Neural cell (in vitro differentiated cells): Measurements from ENCODE around the gene CDKN3. TPM values are rescaled to one million over a fixed set of nuclear protein-coding genes. Genes with fewer than 3 reads are reported as not detected.

Experiments
- H2AFZ ChIP-seq: fragments of 200-600, 300-800 bp; sonication (generic), shearing (Covaris generic); 2 replicates; pipeline ENCODE4 v1.6.0; 2014; ENCODE audit warnings: low read depth, mild to moderate bottlenecking, antibody characterized with exemption, low read length, moderate library complexity
- H3F3A ChIP-seq: fragments of 200-600 bp; shearing (Covaris generic); 2 replicates; pipeline ENCODE4 v1.6.1; 2016; ENCODE audit warnings: mild to moderate bottlenecking, moderate library complexity, mixed read lengths, antibody characterized with exemption, low read length; ENCODE audit not compliant: insufficient read depth, poor library complexity, severe bottlenecking
- H3K27ac ChIP-seq: fragments of 200-600, 300-800 bp; sonication (generic), shearing (Covaris generic); 2 replicates; pipeline ENCODE4 v1.5.1; 2014; ENCODE audit warnings: mild to moderate bottlenecking, low read length, moderate library complexity
- H3K27me3 ChIP-seq: fragments of 300-800, 200-600 bp; sonication (generic), shearing (Covaris generic); 2 replicates; pipeline ENCODE4 v1.6.0; 2014; ENCODE audit warnings: mild to moderate bottlenecking, low read depth, low read length, moderate library complexity; ENCODE audit not compliant: insufficient read depth
- H3K36me3 ChIP-seq: fragments of 300-800, 200-600 bp; sonication (generic), shearing (Covaris generic); 2 replicates; pipeline ENCODE4 v1.5.1; 2014; ENCODE audit warnings: mild to moderate bottlenecking, antibody characterized with exemption, low read length, moderate library complexity; ENCODE audit not compliant: insufficient read depth
- H3K4me2 ChIP-seq: fragments of 300-800, 200-600 bp; sonication (generic), shearing (Covaris generic); 2 replicates; pipeline ENCODE4 v1.6.0; 2014; ENCODE audit warnings: mild to moderate bottlenecking, low read length
- H3K4me3 ChIP-seq: fragments of 300-800, 200-600 bp; sonication (generic), shearing (Covaris generic); 2 replicates; pipeline ENCODE4 v1.5.1; 2014; ENCODE audit warnings: mild to moderate bottlenecking, low read length, moderate library complexity
- H3K79me2 ChIP-seq: fragments of 200-600 bp; shearing (Covaris generic); replicated peaks from 2 replicates; pipeline ENCODE4 v1.6.0; 2014; ENCODE audit warnings: mild to moderate bottlenecking, low read length, moderate library complexity; ENCODE audit not compliant: insufficient read depth
- H3K9ac ChIP-seq: fragments of 300-800, 200-600 bp; sonication (generic), shearing (Covaris generic); 2 replicates; pipeline ENCODE4 v1.6.1; 2016; ENCODE audit warnings: mild to moderate bottlenecking, low read length, mixed read lengths
- H3K9me2 ChIP-seq: fragments of 200-600 bp; shearing (Covaris generic); 2 replicates; pipeline ENCODE4 v1.6.1; 2016; ENCODE audit warnings: mild to moderate bottlenecking, low read length, mixed read lengths; ENCODE audit not compliant: insufficient read depth
- H3K9me3 ChIP-seq: fragments of 200-600, 300-800 bp; sonication (generic), shearing (Covaris generic); 2 replicates; pipeline ENCODE4 v1.6.1; 2016; ENCODE audit warnings: mild to moderate bottlenecking, mixed run types, low read length, moderate library complexity, mixed read lengths
- H4K20me1 ChIP-seq: fragments of 200-600 bp; shearing (Covaris generic); 2 replicates; pipeline ENCODE4 v1.6.1; 2016; ENCODE audit warnings: mild to moderate bottlenecking, mixed run types; ENCODE audit not compliant: insufficient read depth
- EP300 ChIP-seq: fragments of 450-650 bp; conservative IDR thresholded peaks from 2 replicates; pipeline ENCODE4 v1.6.1; 2014; ENCODE audit warnings: antibody characterized with exemption, mild to moderate bottlenecking, moderate library complexity; ENCODE audit not compliant: poor library complexity, severe bottlenecking
- EZH2 ChIP-seq: fragments of 200-600, 300-800 bp; shearing (Covaris generic), sonication (generic); IDR thresholded peaks from 2 replicates; pipeline ENCODE4 v1.6.1; 2014; ENCODE audit warnings: antibody characterized with exemption, low read length, borderline replicate concordance, mild to moderate bottlenecking; ENCODE audit not compliant: insufficient read depth, poor library complexity, severe bottlenecking
- MXI1 ChIP-seq: fragments of 450-650 bp; conservative IDR thresholded peaks from 2 replicates; pipeline ENCODE4 v1.6.1; 2014; ENCODE audit warnings: antibody characterized with exemption, mild to moderate bottlenecking; ENCODE audit not compliant: poor library complexity, severe bottlenecking
- POLR2AphosphoS5 ChIP-seq: IDR thresholded peaks from 2 replicates; pipeline ENCODE4 v1.6.1; 2012
- RAD21 ChIP-seq: fragments of 450-650 bp; conservative IDR thresholded peaks from 2 replicates; pipeline ENCODE4 v1.6.1; 2014; ENCODE audit warnings: antibody characterized with exemption, mild to moderate bottlenecking, moderate library complexity
- SMC3 ChIP-seq: fragments of 450-650 bp; conservative IDR thresholded peaks from 2 replicates; pipeline ENCODE4 v1.6.1; 2014; ENCODE audit warnings: antibody characterized with exemption, mild to moderate bottlenecking, moderate library complexity; ENCODE audit not compliant: poor library complexity
- TAF1 ChIP-seq: IDR thresholded peaks from 2 replicates; pipeline ENCODE4 v1.6.1; 2012; ENCODE audit warnings: low read depth
- polyA plus RNA-seq: library from polyadenylated mRNA; depleted of rRNA; stranded (reverse); fragments of >200 nt; gene quantifications from 2 replicates; pipeline ENCODE4 v1.2.3, GENCODE V29; 2014
- TF ChIP-seq, protein P1 (sequence below): IDR thresholded peaks from 2 replicates; pipeline ENCODE4 v1.6.1; 2012; ENCODE audit warnings: borderline replicate concordance
- TF ChIP-seq, protein P2 (sequence below): fragments of 450-650 bp; IDR thresholded peaks from 2 replicates; pipeline ENCODE4 v1.5.1; 2014; ENCODE audit warnings: antibody characterized with exemption, mild to moderate bottlenecking, moderate library complexity; ENCODE audit not compliant: poor library complexity, severe bottlenecking

CDKN3 gene
- polyA plus RNA-seq, 1 donor from 2014 or later: 5.9 TPM

DNA sequence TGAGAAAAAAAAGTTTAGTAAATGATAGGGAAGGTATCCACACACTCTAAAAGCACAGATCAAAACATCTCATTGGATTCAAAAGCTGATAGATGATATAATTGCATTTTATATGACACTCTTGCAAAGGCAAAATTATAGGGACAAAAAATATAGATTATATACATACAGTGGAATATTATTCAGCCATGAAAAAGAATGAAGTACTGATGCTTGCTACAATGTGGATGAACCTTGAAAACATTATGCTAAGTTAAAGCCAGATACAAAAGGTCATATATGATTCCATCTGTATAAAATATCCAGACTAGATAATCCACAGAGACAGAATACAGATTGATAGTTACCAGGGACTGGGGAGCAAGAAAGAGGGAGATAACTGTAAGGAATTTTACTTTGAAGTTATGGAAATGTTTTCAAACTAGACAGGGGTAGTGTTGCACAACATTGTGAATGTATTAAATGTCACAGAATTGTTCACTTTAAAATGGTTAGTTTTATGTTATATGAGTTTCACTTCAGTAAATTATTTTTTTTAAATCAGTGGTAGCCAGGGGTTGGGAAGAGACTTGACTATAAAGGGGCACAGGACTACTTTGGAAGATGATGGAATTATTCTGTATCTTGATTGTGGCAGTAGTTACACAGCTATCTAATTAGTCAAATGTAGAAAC is 41.7 kb upstream of the CDKN3 start:
- no peaks in the 10 kb centered on the region for H3K27me3 ChIP-seq
- H3K79me2 ChIP-seq: no peaks in the 10 kb centered on the region
- H3K9me3 ChIP-seq: no peaks in the 10 kb centered on the region
- no peak overlapping the region for H3K9ac ChIP-seq
- H3K27ac ChIP-seq: no peak overlapping the region
- H3K4me2 ChIP-seq: no peak overlapping the region
- no peaks in the 10 kb centered on the region for H3F3A ChIP-seq
- no peaks in the 10 kb centered on the region for H3K36me3 ChIP-seq
- no peak overlapping the region for H2AFZ ChIP-seq
- no peaks in the 10 kb centered on the region for H4K20me1 ChIP-seq
- H3K9me2 ChIP-seq: no peaks in the 10 kb centered on the region
- TF ChIP-seq TAF1 (no peak), EP300 (no peak), POLR2AphosphoS5 (no peak), RAD21 (no peak), SMC3 (no peak), MXI1 (no peak), EZH2 (no peak)
- TF ChIP-seq, protein P1, sequence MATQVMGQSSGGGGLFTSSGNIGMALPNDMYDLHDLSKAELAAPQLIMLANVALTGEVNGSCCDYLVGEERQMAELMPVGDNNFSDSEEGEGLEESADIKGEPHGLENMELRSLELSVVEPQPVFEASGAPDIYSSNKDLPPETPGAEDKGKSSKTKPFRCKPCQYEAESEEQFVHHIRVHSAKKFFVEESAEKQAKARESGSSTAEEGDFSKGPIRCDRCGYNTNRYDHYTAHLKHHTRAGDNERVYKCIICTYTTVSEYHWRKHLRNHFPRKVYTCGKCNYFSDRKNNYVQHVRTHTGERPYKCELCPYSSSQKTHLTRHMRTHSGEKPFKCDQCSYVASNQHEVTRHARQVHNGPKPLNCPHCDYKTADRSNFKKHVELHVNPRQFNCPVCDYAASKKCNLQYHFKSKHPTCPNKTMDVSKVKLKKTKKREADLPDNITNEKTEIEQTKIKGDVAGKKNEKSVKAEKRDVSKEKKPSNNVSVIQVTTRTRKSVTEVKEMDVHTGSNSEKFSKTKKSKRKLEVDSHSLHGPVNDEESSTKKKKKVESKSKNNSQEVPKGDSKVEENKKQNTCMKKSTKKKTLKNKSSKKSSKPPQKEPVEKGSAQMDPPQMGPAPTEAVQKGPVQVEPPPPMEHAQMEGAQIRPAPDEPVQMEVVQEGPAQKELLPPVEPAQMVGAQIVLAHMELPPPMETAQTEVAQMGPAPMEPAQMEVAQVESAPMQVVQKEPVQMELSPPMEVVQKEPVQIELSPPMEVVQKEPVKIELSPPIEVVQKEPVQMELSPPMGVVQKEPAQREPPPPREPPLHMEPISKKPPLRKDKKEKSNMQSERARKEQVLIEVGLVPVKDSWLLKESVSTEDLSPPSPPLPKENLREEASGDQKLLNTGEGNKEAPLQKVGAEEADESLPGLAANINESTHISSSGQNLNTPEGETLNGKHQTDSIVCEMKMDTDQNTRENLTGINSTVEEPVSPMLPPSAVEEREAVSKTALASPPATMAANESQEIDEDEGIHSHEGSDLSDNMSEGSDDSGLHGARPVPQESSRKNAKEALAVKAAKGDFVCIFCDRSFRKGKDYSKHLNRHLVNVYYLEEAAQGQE: no peak
- TF ChIP-seq, protein P2, sequence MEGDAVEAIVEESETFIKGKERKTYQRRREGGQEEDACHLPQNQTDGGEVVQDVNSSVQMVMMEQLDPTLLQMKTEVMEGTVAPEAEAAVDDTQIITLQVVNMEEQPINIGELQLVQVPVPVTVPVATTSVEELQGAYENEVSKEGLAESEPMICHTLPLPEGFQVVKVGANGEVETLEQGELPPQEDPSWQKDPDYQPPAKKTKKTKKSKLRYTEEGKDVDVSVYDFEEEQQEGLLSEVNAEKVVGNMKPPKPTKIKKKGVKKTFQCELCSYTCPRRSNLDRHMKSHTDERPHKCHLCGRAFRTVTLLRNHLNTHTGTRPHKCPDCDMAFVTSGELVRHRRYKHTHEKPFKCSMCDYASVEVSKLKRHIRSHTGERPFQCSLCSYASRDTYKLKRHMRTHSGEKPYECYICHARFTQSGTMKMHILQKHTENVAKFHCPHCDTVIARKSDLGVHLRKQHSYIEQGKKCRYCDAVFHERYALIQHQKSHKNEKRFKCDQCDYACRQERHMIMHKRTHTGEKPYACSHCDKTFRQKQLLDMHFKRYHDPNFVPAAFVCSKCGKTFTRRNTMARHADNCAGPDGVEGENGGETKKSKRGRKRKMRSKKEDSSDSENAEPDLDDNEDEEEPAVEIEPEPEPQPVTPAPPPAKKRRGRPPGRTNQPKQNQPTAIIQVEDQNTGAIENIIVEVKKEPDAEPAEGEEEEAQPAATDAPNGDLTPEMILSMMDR: no peak
- no peak overlapping the region for H3K4me3 ChIP-seq

DNA sequence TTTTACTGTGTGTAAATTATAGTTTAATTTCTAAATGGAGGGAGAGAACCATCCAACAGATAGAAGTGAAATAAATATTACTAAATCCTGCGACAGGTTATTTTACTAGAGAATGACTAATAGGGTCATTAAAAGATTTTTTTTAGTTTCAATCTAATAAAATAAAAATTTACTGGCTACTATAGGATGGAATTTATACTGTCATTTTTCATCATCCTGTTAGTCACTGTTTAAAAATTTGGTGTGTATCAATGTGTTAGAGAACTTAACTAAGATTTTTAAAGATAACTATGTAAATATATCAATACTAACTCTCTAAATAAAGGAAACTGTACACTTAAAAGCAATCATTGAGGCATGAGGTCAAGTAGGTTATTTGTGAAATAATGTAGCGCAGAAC is 41.1 kb upstream of the CDKN3 start:
- no peak overlapping the region for H3K4me2 ChIP-seq
- H3K27ac ChIP-seq: no peak overlapping the region
- TF ChIP-seq TAF1 (no peak), EP300 (no peak), RAD21 (no peak), SMC3 (no peak), MXI1 (no peak), POLR2AphosphoS5 (no peak), EZH2 (no peak)
- TF ChIP-seq, protein P1: no peak
- TF ChIP-seq, protein P2: no peak
- H2AFZ ChIP-seq: no peak overlapping the region
- H3K79me2 ChIP-seq: no peaks in the 10 kb centered on the region
- no peaks in the 10 kb centered on the region for H4K20me1 ChIP-seq
- H3K9me2 ChIP-seq: no peaks in the 10 kb centered on the region
- H3K27me3 ChIP-seq: no peaks in the 10 kb centered on the region
- no peak overlapping the region for H3K9ac ChIP-seq
- H3F3A ChIP-seq: no peaks in the 10 kb centered on the region
- H3K36me3 ChIP-seq: no peaks in the 10 kb centered on the region
- no peak overlapping the region for H3K4me3 ChIP-seq
- H3K9me3 ChIP-seq: no peaks in the 10 kb centered on the region
